ENCODE results near the gene TEX14. TPM values are rescaled to one million over a fixed set of nuclear protein-coding genes. Genes with fewer than 3 reads are reported as not detected.

Gene TEX14
- under 1 TPM in 1 of 2 donors, not detected in 1; 0.92 TPM for total RNA-seq

GRCh38 chr17:58691701-58692238 lies at the start of gene TEX14:
TEX14 (minus strand) TSS chr17:58692045; CDS start chr17:58652001, 40,044 bp downstream.
- Histone ChIP-seq H3K27me3 (replicated peaks; ENCODE audit: insufficient read depth) (no peaks in the 10 kb centered on the region), H3K4me3 (peak within 1 kb of the TSS; percentile 84), H3K27ac (peak within 1 kb of the TSS; percentile 77 to 81), H3K9me3 (no peaks in the 10 kb centered on the region), H3K4me1 (ENCODE audit: control insufficient read depth in 1 of 2, low read depth in 2 of 2) (peaks cover 6 to 16% of the 10 kb centered on the region in 2 donors), H3K36me3 (no peaks in the 10 kb centered on the region)
- DNase-seq (ENCODE audit: low spot score): no peak
- no peak for ATAC-seq (ENCODE audit: insufficient number of reproducible peaks, low FRiP score, low read depth)
- TF ChIP-seq CTCF (IDR thresholded peaks at IDR 0.05): no peak

- Histone ChIP-seq H3K27me3 (replicated peaks; ENCODE audit: insufficient read depth) (no peaks in the 10 kb centered on the region), H3K36me3 (no peaks in the 10 kb centered on the region), H3K4me3 (no peak overlapping the region), H3K9me3 (no peaks in the 10 kb centered on the region), H3K27ac (no peak overlapping the region), H3K4me1 (ENCODE audit: control insufficient read depth in 1 of 2, low read depth in 2 of 2) (no peaks in the 10 kb centered on the region)
- ATAC-seq (ENCODE audit: insufficient number of reproducible peaks, low FRiP score, low read depth) (no peak), DNase-seq (ENCODE audit: low spot score) (no peak)
- no peak for TF ChIP-seq CTCF (IDR thresholded peaks at IDR 0.05)
These were observed 49.3 kb upstream of the TEX14 start for GRCh38 chr17:58741121-58741625.

GRCh38 chr17:58734811-58735210 lies 43.0 kb upstream of the TEX14 start:
- no peaks in the 10 kb centered on the region for H3K4me1 ChIP-seq (ENCODE audit: control insufficient read depth in 1 of 2, low read depth in 2 of 2)
- ATAC-seq (ENCODE audit: insufficient number of reproducible peaks, low FRiP score, low read depth): no peak
- no peak overlapping the region for H3K27ac ChIP-seq
- TF ChIP-seq CTCF (IDR thresholded peaks at IDR 0.05): no peak
- H3K27me3 ChIP-seq (replicated peaks; ENCODE audit: insufficient read depth): no peaks in the 10 kb centered on the region
- DNase-seq (ENCODE audit: low spot score): no peak
- H3K36me3 ChIP-seq: no peaks in the 10 kb centered on the region
- no peaks in the 10 kb centered on the region for H3K9me3 ChIP-seq
- no peak overlapping the region for H3K4me3 ChIP-seq

GRCh38 chr17:58734040-58734439 lies 42.2 kb upstream of the TEX14 start:
- Histone ChIP-seq H3K4me3 (no peak overlapping the region), H3K4me1 (ENCODE audit: control insufficient read depth in 1 of 2, low read depth in 2 of 2) (no peaks in the 10 kb centered on the region), H3K36me3 (no peaks in the 10 kb centered on the region), H3K9me3 (no peaks in the 10 kb centered on the region), H3K27me3 (replicated peaks; ENCODE audit: insufficient read depth) (no peaks in the 10 kb centered on the region), H3K27ac (no peak overlapping the region)
- no peak for TF ChIP-seq CTCF (IDR thresholded peaks at IDR 0.05)
- no peak for DNase-seq (ENCODE audit: low spot score)
- no peak for ATAC-seq (ENCODE audit: insufficient number of reproducible peaks, low FRiP score, low read depth)

GRCh38 chr17:58730937-58731336 lies 39.1 kb upstream of the TEX14 start:
- Histone ChIP-seq H3K27ac (no peak overlapping the region), H3K9me3 (no peaks in the 10 kb centered on the region), H3K36me3 (no peaks in the 10 kb centered on the region), H3K4me1 (ENCODE audit: control insufficient read depth in 1 of 2, low read depth in 2 of 2) (no peaks in the 10 kb centered on the region), H3K4me3 (no peak overlapping the region), H3K27me3 (replicated peaks; ENCODE audit: insufficient read depth) (no peaks in the 10 kb centered on the region)
- DNase-seq (ENCODE audit: low spot score) (no peak), ATAC-seq (ENCODE audit: insufficient number of reproducible peaks, low FRiP score, low read depth) (no peak)
- TF ChIP-seq CTCF (IDR thresholded peaks at IDR 0.05): no peak

Data from thoracic aorta (tissue), 2 donors.